GM21619 (cell line): Measurements from ENCODE around the gene GPR63.

Experiments used
- ATAC-seq: cut with Tn5 transposase; IDR thresholded peaks from one replicate; pipeline ENCODE4 v1.9.1; 2021; ENCODE audit not compliant: unreplicated experiment

GPR63 gene

GRCh38 chr6:96837081-96837971 lies at the start of gene GPR63:
Gene GPR63 (minus strand): TSS chr6:96837477. CDS start chr6:96799731, 37,746 bp downstream.
- peak; percentile 89 for ATAC-seq

GRCh38 chr6:96886519-96886918 lies 49.2 kb upstream of the GPR63 start:
- ATAC-seq = no peak

- ATAC-seq = peak; percentile 91
These were observed 47.9 kb upstream of the GPR63 start for GRCh38 chr6:96885187-96885631.

- no peak for ATAC-seq
These were observed 40.9 kb upstream of the GPR63 start for GRCh38 chr6:96878143-96878542.

- no peak for ATAC-seq
These were observed 39.7 kb upstream of the GPR63 start for GRCh38 chr6:96876886-96877545.

GRCh38 chr6:96872976-96873375 lies 35.7 kb upstream of the GPR63 start:
- no peak for ATAC-seq

GRCh38 chr6:96865055-96865405 lies 27.8 kb upstream of the GPR63 start:
- ATAC-seq = no peak

- ATAC-seq = no peak
These were observed 27.2 kb upstream of the GPR63 start for GRCh38 chr6:96864216-96865054.

GRCh38 chr6:96862560-96862959 lies 25.3 kb upstream of the GPR63 start:
- no peak for ATAC-seq

- no peak for ATAC-seq
These were observed 24.3 kb upstream of the GPR63 start for GRCh38 chr6:96861588-96861987.

- ATAC-seq = no peak
These were observed 19.6 kb upstream of the GPR63 start for GRCh38 chr6:96856856-96857255.

- no peak for ATAC-seq
These were observed 15.8 kb upstream of the GPR63 start for GRCh38 chr6:96853083-96853482.

GRCh38 chr6:96852605-96853004 lies 15.3 kb upstream of the GPR63 start:
- ATAC-seq = no peak

GRCh38 chr6:96851858-96852257 lies 14.6 kb upstream of the GPR63 start:
- ATAC-seq = no peak

GRCh38 chr6:96849615-96850014 lies 12.3 kb upstream of the GPR63 start:
- no peak for ATAC-seq

- ATAC-seq = peak; percentile 86
These were observed 7.3 kb upstream of the GPR63 start for GRCh38 chr6:96844530-96844929.

GRCh38 chr6:96841345-96841744 lies 4.1 kb upstream of the GPR63 start:
- ATAC-seq = no peak

- ATAC-seq = peak; percentile 13
These were observed 621 bp downstream of the GPR63 start for GRCh38 chr6:96836631-96837080.

GRCh38 chr6:96834070-96834469 lies 3.2 kb downstream of the GPR63 start:
- ATAC-seq = no peak

- ATAC-seq = no peak
These were observed 4.5 kb downstream of the GPR63 start for GRCh38 chr6:96832780-96833179.

- no peak for ATAC-seq
These were observed 10.4 kb downstream of the GPR63 start for GRCh38 chr6:96826865-96827264.
